Measurements from ENCODE around the gene MOV10L1.
"Not testable (repeated sequence)": the region's sequence is repeated elsewhere in the genome, so short reads cannot be mapped to it uniquely, and the experiment has no call there.

MOV10L1 gene

DNA sequence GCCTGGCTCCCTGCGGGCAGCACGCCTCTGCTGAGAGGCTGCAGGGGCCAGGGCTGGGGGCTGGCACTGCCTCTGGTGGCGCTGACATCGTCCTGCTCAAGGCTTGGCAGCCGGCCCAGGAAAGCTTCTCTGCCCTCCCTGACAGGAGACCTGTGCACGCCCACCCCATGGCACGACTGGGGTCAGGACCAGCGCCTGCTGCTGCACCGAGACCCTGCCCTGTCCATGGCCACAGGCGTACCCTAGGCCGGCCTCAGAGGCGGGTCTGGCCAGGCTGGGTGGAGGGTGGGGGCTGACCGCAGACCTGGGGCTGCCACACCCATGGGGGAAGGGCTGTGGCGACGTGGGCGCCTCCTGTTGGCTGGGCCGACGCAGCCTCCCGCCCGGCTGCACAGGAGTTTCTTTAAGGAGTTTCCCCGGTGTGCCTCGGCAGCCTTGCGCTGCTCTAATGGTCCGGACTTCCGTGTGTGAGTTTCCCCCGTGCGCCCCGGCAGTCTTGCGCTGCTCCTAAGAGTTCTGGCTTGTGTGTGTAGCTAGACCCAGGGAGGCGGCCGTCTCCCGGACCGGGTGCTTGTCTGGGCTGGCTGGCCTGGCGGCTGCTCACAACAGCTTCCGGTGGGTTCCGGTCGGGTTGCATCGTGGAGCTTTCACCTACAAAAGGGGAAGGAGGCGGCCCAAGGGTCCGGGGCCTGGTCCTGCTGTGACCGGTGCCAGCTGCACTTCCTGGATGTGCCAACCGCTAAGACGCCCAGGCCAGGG lies 100.6 kb downstream of the MOV10L1 start:
- DNase-seq, result peak; percentile 96

GRCh38 chr22:50190941-50191741 lies 101.3 kb downstream of the MOV10L1 start:
- peak; percentile 93 for DNase-seq

GRCh38 chr22:50192436-50193204 lies 102.8 kb downstream of the MOV10L1 start:
- DNase-seq, result peak; percentile 79

GRCh38 chr22:50193621-50194020 lies 103.8 kb downstream of the MOV10L1 start:
- DNase-seq, result no peak

GRCh38 chr22:50194037-50194805 lies 104.4 kb downstream of the MOV10L1 start:
- no peak for DNase-seq

DNA sequence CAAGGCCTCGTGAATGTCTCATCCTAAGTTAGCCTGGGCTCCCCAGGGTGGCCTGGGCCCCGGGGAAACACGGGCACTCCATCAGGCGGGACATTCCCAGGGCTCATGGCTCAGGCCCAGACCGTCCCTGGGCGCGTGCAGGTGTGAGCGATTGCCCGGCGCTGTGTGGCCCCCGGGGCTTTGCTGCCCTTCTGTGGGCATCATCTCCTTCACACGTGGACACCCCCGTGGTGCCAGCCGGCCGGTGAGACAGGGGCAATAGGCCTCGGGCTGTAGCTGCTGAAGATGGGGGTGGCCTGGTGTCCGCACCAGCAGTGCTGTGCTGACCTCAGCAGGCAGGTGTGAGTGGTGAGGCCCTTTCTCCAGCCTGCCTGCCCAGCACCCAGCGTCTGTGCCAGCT lies 106.5 kb downstream of the MOV10L1 start:
- DNase-seq, result no peak

DNA sequence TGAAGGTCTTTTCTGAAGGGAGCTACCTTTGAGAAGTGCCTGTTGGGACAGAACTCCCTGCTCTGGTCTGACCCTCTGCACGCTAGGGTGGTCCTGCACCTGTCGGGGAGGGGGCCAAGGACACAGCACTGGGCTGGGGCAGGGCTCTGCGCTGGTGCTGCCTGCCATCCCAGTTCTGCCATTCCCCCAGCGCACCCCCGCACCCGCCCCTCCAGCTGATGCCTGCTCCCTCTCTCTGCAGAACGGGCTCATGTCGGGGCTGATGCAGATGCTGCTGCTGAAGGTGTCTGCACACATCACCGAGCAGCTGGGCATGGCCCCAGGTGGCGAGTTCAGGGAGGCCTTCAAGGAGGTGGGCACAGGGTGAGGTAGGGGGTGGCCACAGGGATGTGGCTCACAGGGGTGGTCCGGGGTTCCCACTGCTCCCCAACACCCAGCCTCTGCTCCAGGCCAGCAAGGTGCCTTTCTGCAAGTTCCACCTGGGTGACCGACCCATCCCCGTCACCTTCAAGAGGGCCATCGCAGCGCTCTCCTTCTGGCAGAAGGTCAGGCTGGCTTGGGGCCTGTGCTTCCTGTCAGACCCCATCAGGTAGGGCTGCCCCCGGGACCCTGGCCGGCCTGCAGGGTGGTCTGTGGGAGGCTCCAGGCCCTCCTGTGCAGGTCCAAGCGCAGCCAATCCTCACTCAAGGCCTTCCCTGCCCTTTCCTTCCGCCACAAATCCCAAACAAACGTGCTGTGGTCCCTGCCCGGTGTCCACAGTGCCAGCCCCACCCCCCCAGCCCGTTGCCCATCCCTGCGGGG lies 107.4 kb downstream of the MOV10L1 start:
- DNase-seq, result no peak

DNA sequence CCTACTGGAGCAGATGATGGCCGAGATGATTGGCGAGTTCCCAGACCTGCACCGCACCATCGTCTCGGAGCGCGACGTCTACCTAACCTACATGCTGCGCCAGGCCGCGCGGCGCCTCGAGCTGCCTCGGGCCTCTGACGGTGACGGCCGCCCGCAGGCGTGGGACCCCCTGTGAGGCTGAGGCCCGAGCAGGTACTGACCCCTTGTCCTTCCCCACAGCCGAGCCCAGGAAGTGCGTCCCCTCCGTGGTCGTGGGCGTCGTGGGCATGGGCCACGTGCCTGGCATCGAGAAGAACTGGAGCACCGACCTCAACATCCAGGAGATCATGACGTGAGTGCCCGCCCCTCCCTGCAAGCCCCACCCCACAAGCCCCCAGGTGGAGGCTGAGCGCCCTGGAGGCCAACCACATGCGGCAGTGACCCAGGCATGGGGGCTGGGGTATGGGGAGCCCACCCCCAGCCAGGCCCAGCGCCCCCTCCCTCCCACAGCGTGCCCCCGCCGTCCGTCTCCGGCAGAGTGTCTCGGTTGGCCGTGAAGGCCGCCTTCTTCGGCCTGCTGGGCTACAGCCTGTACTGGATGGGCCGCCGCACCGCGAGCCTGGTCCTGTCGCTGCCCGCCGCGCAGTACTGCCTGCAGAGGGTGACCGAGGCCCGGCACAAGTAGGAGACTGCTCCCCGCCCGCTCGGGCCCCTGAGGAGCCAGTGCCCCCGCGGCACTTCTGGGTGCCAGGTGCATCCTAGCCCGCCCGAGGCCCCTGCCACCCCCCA lies 108.2 kb downstream of the MOV10L1 start:
- DNase-seq, result no peak

DNA sequence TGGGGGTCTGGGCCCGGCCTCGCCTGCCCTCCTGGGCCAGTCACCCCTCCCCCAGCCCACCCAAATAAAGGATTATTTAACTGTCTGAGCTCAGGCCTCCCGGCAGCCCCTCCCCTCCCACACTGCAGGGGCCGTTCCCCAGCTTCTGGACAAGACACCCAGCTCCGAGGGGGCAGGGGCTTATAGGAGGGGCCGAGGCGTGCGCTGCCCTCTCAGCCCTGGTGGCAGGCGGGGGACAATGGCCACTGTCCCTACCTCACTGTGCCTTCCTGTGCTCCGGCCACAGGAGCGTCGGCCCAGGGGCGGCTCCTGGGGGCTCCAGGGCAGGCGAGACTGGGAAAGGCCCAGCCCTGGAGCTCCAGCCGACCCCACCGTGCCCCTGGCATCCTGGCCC lies 108.8 kb downstream of the MOV10L1 start:
- no peak for DNase-seq

GRCh38 chr22:50199251-50199721 lies 109.5 kb downstream of the MOV10L1 start:
- no peak for DNase-seq

DNA sequence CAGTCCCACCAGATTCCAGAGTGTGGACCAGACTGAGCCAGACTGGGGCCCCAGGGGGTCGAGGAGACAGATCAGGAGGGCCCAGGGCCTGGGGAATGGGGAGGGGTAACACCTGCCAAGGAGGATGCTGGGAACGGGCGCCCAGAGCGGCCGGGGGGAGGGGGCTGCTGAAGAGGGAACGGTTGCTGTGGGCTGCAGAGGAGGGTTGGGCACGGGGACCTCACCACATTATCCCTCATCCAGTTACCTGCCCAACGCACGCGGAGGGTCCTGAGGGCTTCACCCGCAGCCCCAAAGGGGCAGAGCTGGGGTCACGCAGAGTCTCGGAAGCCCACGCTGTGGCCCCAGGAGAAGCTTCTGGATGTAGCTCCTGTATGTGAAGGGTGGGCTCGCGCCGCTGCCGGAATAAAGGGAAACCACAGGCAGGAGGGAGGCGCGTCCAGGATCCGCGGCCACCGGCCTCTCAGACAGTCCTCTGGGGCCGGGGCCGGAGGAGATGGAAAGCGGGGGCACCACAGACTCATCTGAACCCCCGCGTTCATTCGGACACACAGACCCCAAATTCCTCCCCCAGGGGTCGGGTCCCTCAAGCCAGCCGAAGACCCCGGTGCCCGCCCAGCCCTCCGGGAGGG lies 110.1 kb downstream of the MOV10L1 start:
- peak; percentile 44 for DNase-seq

- DNase-seq, result peak; percentile 96
Measured at GRCh38 chr22:50200461-50201190, 110.8 kb downstream of the MOV10L1 start, which contains the start of gene SELENOO. SELENOO (plus strand) TSS chr22:50201011; CDS start chr22:50201037, 26 bp downstream.

DNA sequence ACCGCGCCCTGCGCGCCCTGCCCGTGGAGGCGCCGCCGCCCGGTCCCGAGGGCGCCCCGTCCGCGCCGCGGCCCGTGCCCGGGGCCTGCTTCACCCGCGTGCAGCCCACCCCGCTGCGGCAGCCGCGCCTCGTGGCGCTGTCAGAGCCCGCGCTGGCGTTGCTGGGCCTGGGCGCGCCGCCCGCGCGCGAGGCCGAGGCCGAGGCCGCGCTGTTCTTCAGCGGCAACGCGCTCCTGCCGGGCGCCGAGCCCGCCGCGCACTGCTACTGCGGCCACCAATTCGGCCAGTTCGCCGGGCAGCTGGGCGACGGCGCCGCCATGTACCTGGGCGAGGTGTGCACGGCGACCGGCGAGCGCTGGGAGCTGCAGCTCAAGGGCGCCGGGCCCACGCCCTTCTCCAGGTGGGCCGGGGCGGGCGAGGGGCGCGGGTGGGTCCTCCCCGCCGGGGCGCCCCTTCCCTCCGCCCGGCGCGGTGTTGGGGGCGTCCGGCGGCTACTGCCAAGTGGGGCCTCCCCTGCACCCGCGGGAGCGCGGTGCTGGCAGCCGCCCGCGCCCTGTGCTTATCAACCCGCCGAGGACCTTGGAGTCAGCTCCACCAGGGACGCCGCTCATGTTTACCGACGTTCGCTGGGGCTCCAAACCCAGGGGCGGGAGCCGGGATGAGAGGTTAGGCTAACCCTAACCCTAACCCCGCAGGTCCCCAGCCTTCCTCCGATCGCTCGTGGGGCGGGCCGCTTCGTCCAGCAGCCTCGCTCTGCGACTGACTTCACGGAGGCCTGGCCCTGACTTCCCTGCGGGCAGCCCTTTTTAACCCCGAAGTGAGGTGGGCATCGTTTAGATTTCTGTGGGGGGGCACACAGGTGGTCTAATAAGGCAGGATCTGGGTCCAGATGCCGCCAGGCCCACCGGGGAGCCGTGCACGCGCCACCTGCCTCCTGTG lies 111.7 kb downstream of the MOV10L1 start:
- peak; percentile 62 for DNase-seq

- DNase-seq, result no peak
Measured at GRCh38 chr22:50202130-50202666, 112.4 kb downstream of the MOV10L1 start.

GRCh38 chr22:50203288-50203687 lies 113.5 kb downstream of the MOV10L1 start:
- no peak for DNase-seq

GRCh38 chr22:50204571-50204970 lies 114.8 kb downstream of the MOV10L1 start:
- DNase-seq, result no peak

GRCh38 chr22:50204998-50205397 lies 115.2 kb downstream of the MOV10L1 start:
- not testable (repeated sequence) for DNase-seq
